ENCODE measurements around the gene TXNRD2. TPM values are rescaled to one million over a fixed set of nuclear protein-coding genes. Genes with fewer than 3 reads are reported as not detected.

The TXNRD2 gene
- total and polyA plus RNA-seq, 2 of the 4 experiments (the other 2 are of a cell fraction) = 15.6 to 25.7 TPM

DNA sequence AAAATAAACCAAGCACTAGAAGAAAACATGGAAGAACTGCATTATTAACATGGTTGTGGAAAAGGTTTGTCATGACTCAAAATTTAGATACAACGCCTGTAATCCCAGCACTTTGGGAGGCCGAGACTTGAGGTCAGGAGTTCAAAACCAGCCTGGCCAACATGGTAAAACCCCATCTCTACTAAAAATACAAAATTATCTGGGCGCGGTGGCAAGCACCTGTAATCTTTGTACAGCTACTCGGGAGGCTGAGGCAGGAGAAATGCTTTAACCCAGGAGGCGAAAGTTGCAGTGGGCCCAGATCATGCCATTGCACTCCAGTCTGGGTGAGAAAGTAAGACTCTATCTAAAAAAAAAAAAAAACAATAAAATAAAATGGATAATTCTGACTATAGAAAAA lies 110.6 kb downstream of the TXNRD2 start:
- Histone ChIP-seq H3K9ac (ENCODE audit: low read depth, low read length) (no peak overlapping the region), H4K8ac (ENCODE audit: low read depth in 2 of 2, low read length in 2 of 2) (no peak overlapping the region), H3K56ac (ENCODE audit: extremely low read depth, insufficient read depth, low read length) (no peak overlapping the region), H3K18ac (ENCODE audit: low read depth, low read length) (no peak overlapping the region), H3K36me3 (ENCODE audit: control insufficient read depth, insufficient read depth, low read length) (no peaks in the 10 kb centered on the region), H3K9me3 (ENCODE audit: control insufficient read depth, insufficient read depth, low read length) (no peaks in the 10 kb centered on the region), H3K4ac (ENCODE audit: low read depth, low read length) (no peak overlapping the region), H3K4me3 (ENCODE audit: insufficient read depth, low read depth, low read length) (no peak overlapping the region), H3K23ac (ENCODE audit: low read depth, low read length) (no peak overlapping the region), H2BK20ac (ENCODE audit: low read depth, low read length) (no peak overlapping the region), H4K91ac (ENCODE audit: insufficient read depth, low read depth, low read length) (no peak overlapping the region), H3K27me3 (ENCODE audit: control insufficient read depth, insufficient read depth, low read length) (no peaks in the 10 kb centered on the region), H3K27ac (ENCODE audit: insufficient read depth, low read length) (no peak overlapping the region), H4K20me1 (ENCODE audit: insufficient read depth, low read length) (no peaks in the 10 kb centered on the region), H3K4me2 (ENCODE audit: low read depth, low read length) (no peak overlapping the region), H2AK5ac (ENCODE audit: low read depth, low read length) (no peak overlapping the region), H4K5ac (ENCODE audit: low read depth, low read length) (no peak overlapping the region), H3K14ac (replicated peaks; ENCODE audit: low read depth, low read length) (no peak overlapping the region), H2BK120ac (ENCODE audit: low read depth, low read length) (no peak overlapping the region), H2BK15ac (ENCODE audit: low read depth, low read length) (no peak overlapping the region), H3K4me1 (ENCODE audit: control insufficient read depth, insufficient read depth, low read length) (no peaks in the 10 kb centered on the region), H3K79me1 (ENCODE audit: low read depth in 1 of 2, low read length in 2 of 2) (peaks cover 7 to 9% of the 10 kb centered on the region in 2 experiments; a peak in 2 of 4 replicates), H3K9me1 (ENCODE audit: insufficient read depth, low read length) (no peaks in the 10 kb centered on the region; the same call in 1 of the 2 replicates), H2AK9ac (replicated peaks; ENCODE audit: low read depth, low read length, poor library complexity) (no peak overlapping the region), H2AFZ (replicated peaks; ENCODE audit: low read length, poor library complexity) (no peak overlapping the region), H2BK5ac (ENCODE audit: low read depth, low read length, poor library complexity, severe bottlenecking) (no peak overlapping the region)
- ATAC-seq (ENCODE audit: low read depth) = no peak
- ChIA-PET POLR2A (ENCODE audit: unreplicated experiment) (no interaction called here), CTCF (no interaction called here)
- in situ Hi-C loops (cut with MboI; ENCODE audit: low sequenced_read_pairs) = no loop called here
- WGBS, 2 experiments (ENCODE audit: extremely low coverage in 2 of 2, insufficient read length in 1 of 2) = 90% methylated on average over 2 of the region's 6 CpGs; no CpG with 5 or more reads in 1 of the 2 experiments
- BruUV-seq (replicated peaks) = no TSS peak
- TF ChIP-seq RCOR1 (IDR thresholded peaks at IDR 0.05; ENCODE audit: insufficient replicate concordance, low read length) = no peak
- no peak for TF ChIP-seq POLR2A (IDR thresholded peaks at IDR 0.05; ENCODE audit: low read depth, low read length)
- TF ChIP-seq RAD21 (IDR thresholded peaks at IDR 0.05; ENCODE audit: low read length) = no peak
- TF ChIP-seq BHLHE40 (IDR thresholded peaks at IDR 0.05; ENCODE audit: low read depth, low read length) = no peak
- no peak for TF ChIP-seq NFE2L2 (IDR thresholded peaks at IDR 0.05; ENCODE audit: low read depth, low read length)
- TF ChIP-seq CHD1 (IDR thresholded peaks at IDR 0.05; ENCODE audit: low read depth, low read length) = no peak
- intact Hi-C loops (cut with micrococcal nuclease) = no loop called here
- no peak for DNase-seq
- dilution Hi-C loops (cut with HindIII; ENCODE audit: low sequenced_read_pairs, unreplicated experiment) = no loop called here

All from IMR-90 (cell line).